C1 segment of cervical spinal cord (tissue), 14 donors: ENCODE results near the gene ZNF536.
A peak's percentile ranks its signal among the peaks of the same experiment; 100 is the strongest.
"Not testable (repeated sequence)": the region's sequence is repeated elsewhere in the genome, so short reads cannot be mapped to it uniquely, and the experiment has no call there.

Experiments used
- DNase-seq, 14 donors: peaks; one replicate each; lab custom pipeline; 2025; lab: John Stamatoyannopoulos, UW

Gene ZNF536

DNA sequence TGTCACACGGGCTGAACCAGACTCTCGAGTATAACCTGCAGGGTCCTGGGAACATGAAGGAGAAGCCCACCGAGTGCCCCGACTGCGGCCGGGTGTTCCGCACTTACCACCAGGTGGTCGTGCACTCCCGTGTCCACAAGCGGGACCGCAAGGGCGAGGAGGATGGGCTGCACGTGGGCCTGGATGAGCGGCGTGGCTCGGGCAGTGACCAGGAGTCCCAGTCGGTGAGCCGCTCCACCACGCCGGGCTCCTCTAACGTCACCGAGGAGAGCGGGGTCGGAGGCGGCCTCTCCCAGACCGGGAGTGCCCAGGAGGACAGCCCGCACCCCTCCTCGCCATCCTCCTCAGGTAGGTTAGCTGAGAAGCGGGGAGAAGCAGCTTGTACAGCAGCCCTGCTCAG lies 73.2 kb downstream of the ZNF536 start:
- no peak for DNase-seq

DNA sequence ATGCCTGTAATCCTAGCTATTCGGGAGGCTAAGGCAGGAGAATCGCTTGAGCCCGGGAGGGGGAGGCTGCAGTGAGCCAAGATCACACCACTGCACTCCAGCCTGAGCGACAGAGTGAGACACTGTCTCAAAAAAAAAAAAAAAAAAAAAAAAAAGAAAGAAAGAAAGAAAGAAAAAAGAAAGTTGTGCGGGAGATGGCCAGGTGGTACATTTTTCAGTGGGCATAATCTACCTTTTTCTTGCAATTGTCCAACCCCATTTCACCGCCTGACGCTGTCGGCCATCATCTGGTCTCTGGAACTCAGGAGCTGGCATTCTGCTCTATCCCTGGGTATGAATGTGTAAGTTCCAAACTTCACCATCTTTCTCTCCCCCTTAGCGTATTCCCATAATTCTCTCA lies 73.9 kb downstream of the ZNF536 start:
- not testable (repeated sequence) for DNase-seq

- DNase-seq, result no peak
These were observed 74.8 kb downstream of the ZNF536 start for GRCh38 chr19:30446850-30447552.

DNA sequence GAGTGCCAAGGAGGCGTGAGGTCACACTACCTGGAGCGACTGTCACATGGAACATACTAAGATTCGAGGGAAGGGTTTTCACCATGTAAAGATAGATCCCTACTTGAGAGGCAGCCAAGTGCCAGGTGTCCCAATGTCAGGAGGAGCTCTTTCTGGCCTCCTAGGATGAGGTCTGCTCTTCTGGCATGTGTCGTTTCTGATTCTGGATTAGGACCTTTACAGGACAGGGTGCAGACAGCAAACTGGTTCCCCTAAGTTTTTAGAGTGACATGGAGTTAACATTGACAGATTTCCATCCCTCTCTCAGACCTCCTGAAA lies 75.3 kb downstream of the ZNF536 start:
- peak in 1 of 14 donors; percentile 13 for DNase-seq

DNA sequence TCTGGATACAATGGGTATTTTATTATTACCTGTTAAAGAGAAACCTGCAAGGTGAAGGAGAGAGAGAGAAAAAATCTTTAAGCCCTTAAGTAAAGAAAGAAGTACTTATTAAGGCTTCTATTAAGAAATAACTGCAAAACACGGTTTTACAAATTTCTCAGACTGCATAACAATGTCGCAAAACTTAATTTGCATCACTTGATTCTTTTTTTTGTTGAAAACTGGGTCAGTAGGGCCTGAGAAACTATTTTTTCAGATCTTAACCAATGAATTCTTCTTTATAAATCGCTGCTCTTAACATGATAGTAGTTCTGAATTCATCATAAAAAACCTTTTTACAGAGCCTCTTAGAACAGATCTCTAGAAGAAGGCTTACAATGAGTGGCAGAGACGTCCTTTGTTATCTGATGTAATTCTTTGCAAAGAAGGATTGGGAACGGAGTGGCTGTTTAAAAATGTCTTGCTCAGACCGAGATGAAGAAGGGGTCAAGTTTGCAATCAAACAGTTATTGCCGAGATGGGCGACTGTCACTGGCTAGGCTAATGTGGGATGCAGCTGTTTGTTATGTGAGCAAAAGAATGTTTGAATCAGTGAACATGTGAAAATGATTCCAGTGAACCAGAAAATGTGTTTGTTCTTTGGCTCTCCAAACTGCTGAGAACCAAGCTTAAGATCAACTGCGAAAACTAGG lies 76.3 kb downstream of the ZNF536 start:
- DNase-seq, result peak in 1 of 14 donors; percentile 26

- DNase-seq, result no peak
These were observed 77.0 kb downstream of the ZNF536 start for GRCh38 chr19:30449078-30449590.

DNA sequence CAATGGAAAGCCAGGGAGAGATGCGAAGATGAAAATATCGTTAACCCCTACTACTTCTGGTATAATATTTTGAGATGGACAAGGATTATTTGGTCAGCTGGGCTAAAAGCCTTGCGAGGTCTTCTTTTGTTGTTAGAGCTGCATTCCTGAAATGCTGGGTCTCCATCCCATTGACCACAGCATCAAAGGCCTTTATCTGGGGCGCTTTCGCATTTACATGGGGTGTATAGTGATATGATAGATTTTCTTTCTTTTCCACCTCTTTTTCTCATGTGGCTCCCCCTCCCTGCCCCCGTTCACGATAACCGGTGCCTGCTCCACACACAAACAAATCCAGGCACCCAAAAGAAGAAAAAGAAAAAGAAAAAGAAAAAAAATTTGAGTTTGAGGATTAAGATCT lies 77.5 kb downstream of the ZNF536 start:
- DNase-seq, result no peak

DNA sequence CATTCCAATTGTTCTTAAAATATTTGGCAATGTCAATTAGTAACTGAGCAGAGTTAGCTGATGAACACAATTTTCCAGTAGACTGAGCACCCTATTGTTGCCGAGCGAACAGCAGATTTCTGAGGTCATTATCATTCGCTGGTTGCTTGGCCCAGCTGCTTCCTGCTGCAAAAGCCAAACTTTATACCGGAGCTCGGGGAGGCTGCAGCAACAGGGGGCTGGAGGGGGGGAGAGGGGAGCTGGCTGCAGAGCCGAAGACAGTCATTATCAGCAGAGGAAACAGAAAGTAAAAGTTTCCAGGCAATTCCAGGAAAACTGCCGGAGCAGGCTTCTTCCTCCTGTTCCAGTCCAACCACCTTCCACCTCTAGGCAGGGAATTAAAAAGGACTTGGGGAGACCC lies 77.9 kb downstream of the ZNF536 start:
- peak in 12 of 14 donors; percentile 6 to 69 (median 32) for DNase-seq

DNA sequence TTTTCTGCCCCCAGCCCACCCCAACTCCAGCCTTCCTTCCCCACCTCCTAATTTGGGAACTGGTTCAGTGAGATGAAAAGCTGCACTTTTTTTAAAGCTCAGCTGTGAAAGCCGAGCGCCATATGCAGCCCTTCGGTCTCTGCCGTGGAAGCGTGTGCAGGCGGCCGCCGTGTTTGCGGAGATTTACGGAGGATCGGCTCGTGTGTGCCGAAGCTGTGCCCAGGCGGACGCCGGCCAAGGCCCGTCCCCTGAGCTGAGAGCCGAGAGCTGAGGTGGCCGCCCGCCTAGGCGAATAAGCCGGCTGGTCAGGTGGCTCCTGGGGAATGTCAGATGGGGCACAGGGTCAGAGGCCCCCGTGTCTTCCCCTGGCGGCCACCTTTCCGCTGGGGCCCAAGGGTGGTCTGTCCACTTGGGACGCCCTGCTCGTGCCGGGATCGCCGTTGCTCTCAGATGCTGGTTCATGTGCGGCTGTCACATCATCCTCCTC lies 78.7 kb downstream of the ZNF536 start:
- DNase-seq, result peak in 6 of 14 donors; percentile 10 to 32 (median 24)

DNA sequence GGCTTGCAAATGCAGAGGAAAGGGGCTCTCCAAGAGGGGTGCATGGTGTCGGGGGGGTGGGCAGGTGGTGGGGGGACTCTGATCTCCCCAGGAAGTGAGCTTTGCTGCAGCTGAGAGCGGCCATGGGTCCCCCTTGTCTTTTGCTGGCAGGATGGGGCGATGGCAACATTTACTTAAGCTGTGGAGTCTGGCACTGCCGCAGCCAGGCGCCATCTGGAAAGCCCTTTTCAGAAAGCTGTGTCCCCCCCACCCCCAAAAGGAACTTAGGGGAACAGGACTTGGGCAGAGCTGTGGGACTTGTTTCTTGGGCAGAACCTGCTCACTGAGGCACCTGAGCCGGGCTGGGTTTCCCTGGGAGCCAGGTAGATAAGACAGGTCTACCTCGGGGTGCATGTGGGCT lies 80.7 kb downstream of the ZNF536 start:
- no peak for DNase-seq

DNA sequence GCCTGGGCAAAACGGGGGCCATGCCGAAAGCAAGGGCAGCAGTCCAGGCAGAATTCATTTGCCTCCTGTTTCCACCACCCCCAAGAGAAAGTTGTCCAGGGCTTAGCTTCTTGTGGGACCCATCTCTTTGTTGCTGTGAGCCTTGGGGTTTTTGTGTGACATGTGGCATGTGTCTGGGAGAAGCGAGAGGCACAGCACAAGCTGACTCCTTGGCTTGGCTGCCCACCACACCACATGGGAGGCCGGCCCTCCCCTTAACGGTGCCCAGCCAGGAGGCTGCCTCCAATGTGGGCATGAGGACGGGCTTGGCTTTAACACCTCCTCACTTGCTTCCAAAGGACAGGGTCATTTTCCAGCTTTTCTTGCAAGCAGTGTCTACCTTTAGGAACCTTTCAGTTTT lies 81.6 kb downstream of the ZNF536 start:
- peak in 1 of 14 donors; percentile 73 for DNase-seq

DNA sequence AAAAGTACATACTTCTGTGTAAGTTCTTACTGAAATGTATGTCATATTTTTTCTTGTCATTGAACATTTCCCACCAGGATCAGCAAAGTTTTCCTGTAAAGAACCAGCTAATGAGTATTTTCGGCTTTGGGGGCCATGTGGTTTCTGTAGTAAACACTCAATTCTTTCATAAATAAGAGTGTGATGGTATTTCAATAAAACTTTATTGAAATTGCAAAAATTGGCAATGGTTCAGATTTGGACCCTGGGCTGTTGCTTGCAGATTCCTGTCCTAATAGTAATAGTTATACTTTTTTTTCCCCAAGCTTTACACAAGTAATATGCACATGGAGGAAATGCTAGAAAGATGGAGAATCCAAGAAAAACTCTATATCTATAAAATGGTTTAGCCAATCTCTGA lies 83.7 kb downstream of the ZNF536 start:
- DNase-seq, result no peak

DNA sequence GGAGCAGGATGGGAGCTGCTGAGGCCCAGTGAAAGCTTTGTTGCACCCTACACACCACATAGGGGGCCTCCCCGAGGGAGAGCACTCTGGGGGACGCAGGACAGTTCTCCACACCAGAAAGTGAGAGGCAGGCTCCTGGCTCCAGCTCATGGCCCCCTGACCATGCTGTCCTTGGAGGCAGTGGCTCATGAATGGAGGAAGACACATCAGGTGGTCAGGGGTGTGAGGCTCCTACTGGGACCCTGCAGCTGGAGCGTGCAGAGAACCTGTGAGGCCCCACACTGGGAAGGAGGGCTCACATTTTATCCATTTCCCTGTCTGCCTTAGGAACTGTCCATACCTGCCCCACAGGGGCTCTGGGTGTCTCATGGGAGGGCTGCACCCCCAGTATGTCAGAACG lies 85.3 kb downstream of the ZNF536 start:
- no peak for DNase-seq

GRCh38 chr19:30459859-30460258 lies 87.7 kb downstream of the ZNF536 start:
- no peak for DNase-seq

DNA sequence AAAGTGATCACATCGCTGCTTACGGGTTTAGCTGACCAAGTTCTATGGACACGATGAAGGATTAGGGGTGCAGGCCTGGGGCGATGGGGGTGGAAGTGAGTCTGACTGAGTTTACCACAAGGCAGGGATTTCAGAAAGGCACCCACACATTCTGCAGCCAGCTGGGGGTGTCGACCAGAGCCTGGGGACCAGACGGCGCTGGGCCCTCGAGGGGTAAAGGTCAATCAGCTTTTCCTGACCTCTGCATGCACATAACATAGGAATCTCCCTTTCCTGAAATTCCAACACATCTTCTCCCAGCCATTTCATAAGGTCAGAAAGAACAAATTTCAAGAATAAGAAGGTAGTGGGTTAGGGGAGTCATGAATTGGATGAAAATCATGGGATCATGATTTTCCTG lies 92.0 kb downstream of the ZNF536 start:
- no peak for DNase-seq

DNA sequence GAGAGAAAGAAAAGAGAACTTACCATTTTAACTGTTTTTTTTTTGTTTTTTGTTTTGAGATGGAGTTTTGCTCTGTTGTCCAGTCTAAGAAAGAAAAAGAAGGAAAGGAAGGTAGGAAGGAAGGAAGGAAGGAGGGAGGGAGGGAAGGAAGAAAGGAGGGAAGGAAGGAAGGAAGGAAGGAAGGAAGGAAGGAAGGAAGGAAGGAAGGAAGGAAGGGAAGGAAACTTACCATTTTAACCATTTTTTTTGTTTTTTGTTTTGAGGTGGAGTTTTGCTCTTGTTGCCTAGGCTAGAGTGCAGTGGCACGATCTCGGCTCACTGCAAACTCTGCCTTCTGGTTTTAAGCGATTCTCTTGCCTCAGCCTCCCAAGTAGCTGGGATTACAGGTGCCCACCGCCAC lies 94.4 kb downstream of the ZNF536 start:
- DNase-seq, result not testable (repeated sequence)

GRCh38 chr19:30467239-30467638 lies 95.1 kb downstream of the ZNF536 start:
- DNase-seq, result no peak

GRCh38 chr19:30469774-30470173 lies 97.6 kb downstream of the ZNF536 start:
- DNase-seq, result no peak

GRCh38 chr19:30471441-30471840 lies 99.3 kb downstream of the ZNF536 start:
- DNase-seq, result peak in 1 of 14 donors; percentile 58

- DNase-seq, result no peak
These were observed 101.2 kb downstream of the ZNF536 start for GRCh38 chr19:30473334-30473867.

- no peak for DNase-seq
These were observed 104.8 kb downstream of the ZNF536 start for GRCh38 chr19:30476997-30477396.

- no peak for DNase-seq
These were observed 107.0 kb downstream of the ZNF536 start for GRCh38 chr19:30479231-30479630.

DNA sequence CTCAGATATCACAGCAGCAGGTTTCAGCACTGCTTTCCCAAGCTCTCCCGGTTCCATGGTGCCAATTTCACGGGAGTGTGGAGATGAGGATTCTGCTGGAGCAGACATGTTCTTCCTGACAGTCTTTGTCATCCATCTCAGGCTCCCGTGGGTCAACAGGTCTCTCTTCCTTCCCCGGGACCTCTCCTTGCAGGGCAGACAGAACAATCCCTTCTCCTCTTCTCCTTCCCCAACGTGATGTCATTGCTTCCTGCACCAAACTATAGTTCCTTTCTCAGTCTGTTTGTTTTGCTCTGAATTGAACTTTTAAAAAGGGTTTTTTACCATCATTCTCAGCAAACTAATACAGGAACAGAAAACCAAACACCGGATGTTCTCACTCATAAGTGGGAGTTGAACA lies 107.9 kb downstream of the ZNF536 start:
- no peak for DNase-seq
